Stimulated activated CD4-positive, alpha-beta T cell treated with anti-CD3 and anti-CD28 coated beads, Interleukin-1b, Interleukin-23, amount 100 ng/mL, for 1 hour (primary cell): Measurements from ENCODE around the gene USP14.
"Not testable (repeated sequence)": the region's sequence is repeated elsewhere in the genome, so short reads cannot be mapped to it uniquely, and the experiment has no call there.

ENCODE experiments used
- DNase-seq, 2 donors: peaks; one replicate each; pipeline ENCODE4 v3.0.0-alpha.2; 2020; ENCODE audit warnings: low read depth in 2 of 2

The USP14 gene

DNA sequence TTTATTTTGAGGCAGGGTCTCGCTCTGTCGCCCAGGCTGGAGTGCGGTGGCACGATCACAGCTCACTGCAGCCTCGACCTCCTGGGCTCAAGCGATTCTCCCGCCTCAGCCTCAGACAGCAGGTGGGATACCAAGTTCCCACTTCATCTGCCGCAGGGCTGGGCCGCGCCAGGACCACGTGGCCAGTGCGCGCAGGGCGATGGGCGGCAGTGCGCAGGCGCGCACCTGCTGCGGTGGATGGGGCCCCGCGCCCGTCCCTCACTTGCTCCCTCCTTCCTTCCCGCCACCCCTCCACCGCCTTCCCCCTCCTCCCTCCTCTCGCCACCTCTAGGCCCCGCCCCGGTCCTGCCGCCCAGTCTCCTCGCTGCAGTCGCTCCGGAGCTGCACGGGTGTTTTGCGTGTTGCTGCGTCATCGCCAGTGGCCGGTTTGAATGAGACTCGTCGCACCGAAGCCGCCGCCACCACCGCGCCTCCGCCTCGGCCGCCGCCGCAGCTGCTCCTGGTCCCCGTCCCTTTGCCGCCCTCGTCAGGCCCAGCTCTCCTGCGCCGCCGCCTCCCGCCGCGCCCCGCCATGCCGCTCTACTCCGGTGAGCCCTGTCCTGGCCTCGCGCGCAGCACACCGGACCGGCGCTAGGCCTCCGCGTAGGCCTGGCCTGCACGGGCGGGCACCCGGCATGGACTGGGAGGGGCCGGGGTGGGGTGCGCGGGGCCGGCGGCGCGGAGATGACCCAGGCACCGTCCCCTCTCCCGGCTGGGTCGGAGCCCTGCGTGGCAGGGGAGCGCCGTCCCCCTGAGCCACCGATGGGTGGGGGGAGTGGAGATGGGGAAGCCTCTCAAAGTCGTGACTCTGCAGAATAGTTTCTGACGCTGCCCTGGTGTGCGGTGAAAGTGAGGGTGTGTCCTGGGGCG is at the start of gene USP14:
Gene USP14 (plus strand): TSS at position 430 of the 909 bp plus-strand sequence. CDS start 142 bp downstream, at position 572.
- DNase-seq, result peak; percentile 90 to 94

DNA sequence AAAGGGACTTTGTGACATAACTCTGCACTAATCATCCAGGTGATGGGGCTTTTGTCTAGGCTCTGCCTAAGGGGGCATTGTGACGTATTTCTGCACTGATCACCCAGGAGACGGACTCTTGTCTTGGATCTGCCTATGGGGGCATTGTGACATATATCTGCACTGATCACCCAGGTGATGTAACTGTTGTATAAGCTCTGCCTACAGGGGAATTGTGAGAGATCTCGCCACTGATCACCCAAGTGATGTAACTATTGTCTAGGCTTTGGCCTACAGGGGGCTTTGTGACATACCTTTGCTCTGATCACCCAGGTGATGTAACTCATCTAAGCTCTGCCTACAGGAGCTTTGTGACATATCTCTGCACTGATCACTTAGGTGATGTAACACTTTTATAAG is 49.7 kb upstream of the USP14 start:
- DNase-seq, result not testable (repeated sequence)

DNA sequence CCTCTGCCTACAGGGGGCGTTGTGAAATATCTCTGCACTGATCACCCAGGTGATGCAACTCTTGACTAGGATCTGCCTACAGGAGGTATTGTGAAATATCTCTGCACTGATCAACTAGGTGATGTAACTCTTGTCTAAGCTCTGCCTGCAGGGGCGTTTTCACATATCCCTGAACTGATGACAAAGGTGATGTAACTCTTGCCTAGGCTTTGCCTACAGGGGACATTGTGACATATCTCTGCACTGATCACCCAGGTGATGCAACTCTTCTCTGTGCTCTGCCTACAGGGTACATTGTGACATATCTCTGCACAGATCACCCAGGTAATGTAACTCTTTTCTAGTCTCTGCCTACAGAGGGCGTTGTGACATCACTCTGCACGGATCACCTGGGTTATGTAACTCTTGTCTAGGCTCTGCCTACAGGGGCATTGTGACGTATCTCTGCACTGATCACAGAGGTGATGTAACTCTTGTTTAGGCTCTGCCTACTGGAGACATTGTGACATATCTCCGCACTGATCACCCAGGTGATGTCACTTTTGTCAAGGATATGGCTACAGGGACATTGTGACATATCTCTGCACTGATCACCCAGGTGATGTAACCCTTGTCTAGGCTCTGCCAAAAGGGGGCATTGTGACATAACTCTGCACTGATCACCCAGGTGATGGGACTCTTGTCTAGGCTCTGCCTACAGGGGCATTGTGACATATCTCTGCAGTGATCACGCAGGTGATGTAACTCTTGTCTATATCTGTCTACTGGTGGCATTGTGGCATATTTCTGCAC is 49.0 kb upstream of the USP14 start:
- DNase-seq, result not testable (repeated sequence)

DNA sequence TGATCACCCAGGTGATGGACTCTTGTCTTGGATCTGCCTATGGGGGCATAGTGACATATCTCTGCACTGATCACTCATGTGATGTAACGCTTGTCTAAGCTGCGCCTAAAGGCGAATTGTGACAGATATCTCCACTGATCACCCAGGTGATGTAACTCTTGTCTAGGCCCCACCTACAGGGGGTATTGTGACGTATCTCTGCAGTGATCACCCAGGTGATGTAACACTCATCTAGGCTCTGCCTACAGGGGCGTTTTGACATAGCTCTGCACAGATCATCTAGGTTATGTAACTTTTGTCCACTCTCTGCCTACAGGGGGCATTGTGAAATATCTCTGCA is 48.5 kb upstream of the USP14 start:
- DNase-seq, result not testable (repeated sequence)

DNA sequence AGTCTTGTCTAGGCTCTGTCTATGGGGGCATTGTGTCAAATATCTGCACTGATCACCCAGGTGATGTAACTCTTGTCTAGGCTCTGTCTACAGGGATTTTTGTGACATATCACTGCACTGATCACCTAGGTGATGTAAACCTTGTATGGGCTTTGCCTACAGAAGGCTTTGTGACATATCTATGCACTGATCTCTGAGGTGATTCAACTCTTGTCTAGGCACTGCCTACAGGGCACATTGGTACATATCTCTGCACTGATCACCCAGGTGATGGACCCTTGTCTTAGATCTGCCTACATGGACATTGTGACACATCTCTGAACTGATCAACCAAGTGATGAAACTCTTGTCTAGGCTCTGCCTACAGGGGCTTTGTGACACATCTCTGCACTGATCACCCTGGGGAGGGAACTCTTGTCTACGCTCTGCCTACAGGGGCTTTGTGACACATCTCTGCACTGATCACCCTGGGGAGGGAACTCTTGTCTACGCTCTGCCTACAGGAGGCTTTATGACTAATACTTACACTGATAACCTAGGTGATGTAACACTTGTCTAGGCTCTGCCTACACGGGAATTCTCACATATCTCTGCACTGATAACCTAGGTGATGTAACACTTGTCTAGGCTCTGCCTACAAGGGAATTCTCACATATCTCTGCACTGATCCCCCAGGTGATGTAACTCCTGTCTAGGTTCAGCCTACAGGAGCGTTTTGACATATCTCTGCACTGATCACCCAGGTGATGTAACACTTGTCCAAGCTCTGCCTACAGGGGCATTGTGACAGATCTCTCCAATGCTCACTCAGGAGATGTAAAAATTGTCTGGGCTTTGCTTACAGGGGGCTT is 47.8 kb upstream of the USP14 start:
- not testable (repeated sequence) for DNase-seq

GRCh38 chr18:111306-112014 is 46.9 kb upstream of the USP14 start:
- peak; percentile 30 to 43 for DNase-seq

DNA sequence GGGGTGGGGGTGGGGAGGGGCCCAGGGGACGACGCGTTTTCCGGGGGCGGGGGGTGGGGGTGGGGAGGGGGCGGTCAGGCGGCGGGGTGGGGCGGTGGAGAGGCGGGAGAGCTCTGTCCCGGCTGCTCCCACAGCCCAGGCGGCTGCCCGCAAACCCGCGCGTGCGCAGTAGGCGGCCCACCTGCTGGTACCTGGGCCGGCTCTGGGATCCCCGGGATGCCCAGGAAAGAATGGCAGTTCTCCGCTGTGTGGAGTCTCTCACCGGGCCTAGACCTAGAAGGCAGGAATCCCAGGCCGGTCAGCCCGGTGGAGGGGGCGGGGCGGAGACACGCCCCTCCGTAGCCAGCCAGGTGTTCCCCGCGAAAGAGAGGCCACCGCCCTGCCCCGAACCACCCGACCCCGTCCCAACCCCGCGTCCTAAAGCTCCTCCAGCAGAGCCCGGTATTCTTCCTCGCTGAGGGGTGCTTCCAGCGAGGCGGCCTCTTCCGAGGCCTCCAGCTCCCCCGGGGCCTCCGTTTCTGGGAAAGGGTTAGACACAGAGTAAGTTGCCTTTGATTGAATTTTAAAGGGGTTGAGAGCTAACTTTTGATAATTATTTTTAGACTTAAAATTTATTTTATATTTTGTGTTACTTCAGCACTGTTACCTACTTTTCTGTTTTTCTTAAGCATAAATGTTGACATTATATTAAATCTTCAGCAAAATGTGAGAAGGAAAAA is 46.2 kb upstream of the USP14 start:
- DNase-seq, result not testable (repeated sequence)

DNA sequence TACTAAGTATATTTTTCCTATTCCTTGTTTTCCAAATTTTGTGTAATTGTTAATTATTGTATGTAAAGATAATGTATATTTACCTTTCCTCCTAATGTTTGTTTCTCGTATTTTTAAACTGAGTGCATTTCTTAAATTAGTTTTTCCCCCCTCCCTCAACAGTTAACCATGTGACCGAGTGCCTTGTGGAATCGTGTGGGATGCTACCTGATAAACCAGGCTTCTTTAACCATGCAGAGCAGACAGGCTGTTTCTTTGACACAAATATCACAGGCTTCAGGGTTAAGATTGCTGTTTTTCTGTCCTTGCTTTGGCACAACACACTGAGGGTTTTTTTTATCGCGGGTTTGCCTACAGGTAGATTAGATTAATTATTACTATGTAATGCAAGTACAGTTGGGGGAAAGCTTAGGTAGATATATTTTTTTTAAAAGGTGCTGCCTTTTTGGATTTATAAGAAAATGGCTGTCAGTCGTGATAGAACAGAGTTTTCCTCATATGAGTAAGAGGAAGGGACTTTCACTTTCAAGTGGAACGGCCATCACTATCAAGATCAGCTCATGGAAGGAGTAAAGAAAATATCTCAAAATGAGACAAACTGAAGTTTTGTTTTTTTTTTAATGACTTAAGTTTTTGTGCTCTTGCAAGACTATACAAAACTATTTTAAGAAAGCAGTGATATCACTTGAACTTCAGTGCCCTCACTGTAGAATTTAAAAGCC is 37.7 kb upstream of the USP14 start:
- DNase-seq, result not testable (repeated sequence)

GRCh38 chr18:135045-135444 is 23.3 kb upstream of the USP14 start:
- no peak for DNase-seq

GRCh38 chr18:136433-136832 is 21.9 kb upstream of the USP14 start:
- DNase-seq, result no peak

- DNase-seq, result no peak
Observed at GRCh38 chr18:137327-137726, 21.0 kb upstream of the USP14 start.

GRCh38 chr18:140670-141266 is 17.6 kb upstream of the USP14 start:
- DNase-seq, result no peak

DNA sequence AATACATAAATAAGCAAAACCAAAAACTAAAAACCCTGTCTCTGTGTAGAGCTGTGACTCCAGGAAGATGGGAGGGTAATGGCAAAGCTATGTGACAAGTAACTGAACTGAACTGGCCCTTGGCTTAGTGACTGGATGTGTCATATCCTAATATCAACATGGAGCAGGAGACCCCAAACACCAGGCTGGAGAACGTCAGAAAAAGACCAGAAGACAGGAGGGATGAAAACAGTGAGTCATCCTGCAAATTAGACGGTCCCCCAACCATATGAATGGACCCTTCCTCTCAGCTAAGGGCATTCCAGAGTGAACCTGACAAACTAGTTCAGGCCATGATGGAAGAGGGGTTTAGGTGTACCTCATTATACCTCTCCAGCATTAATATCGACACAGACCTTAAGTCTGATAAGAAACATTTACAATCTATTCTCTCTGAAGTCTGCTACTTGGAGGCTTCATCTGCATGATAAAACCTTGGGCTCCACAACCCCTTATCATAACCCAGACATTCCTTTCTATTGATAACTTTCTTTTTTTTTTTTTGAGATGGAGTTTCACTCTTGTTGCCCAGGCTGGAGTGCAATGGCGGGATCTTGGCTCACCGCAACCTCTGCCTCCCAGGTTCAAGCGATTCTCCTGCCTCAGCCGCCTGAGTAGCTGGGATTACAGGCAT is 15.6 kb upstream of the USP14 start:
- DNase-seq, result not testable (repeated sequence)

- DNase-seq, result no peak
Observed at GRCh38 chr18:148841-149240, 9.5 kb upstream of the USP14 start.

DNA sequence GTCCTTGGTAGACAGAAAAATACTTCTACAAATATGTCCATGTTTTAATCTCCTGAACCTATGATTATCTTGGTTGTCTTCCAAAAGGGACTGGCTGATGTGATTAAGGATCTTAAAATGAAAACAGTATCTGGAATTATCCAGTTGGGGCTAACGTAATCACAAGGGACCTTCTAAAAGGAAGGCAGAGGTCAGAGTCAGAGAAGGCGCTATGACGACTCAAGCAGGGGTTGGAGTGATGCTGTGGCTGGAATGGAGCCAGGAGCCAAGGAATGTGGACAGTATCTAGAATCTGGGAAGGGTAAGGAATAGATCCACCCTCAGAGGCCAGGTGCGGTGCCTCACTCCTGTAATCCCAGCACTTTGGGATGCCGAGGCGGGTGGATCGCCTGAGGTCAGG is 4.2 kb upstream of the USP14 start:
- no peak for DNase-seq

GRCh38 chr18:155688-156087 is 2.7 kb upstream of the USP14 start:
- DNase-seq, result no peak

DNA sequence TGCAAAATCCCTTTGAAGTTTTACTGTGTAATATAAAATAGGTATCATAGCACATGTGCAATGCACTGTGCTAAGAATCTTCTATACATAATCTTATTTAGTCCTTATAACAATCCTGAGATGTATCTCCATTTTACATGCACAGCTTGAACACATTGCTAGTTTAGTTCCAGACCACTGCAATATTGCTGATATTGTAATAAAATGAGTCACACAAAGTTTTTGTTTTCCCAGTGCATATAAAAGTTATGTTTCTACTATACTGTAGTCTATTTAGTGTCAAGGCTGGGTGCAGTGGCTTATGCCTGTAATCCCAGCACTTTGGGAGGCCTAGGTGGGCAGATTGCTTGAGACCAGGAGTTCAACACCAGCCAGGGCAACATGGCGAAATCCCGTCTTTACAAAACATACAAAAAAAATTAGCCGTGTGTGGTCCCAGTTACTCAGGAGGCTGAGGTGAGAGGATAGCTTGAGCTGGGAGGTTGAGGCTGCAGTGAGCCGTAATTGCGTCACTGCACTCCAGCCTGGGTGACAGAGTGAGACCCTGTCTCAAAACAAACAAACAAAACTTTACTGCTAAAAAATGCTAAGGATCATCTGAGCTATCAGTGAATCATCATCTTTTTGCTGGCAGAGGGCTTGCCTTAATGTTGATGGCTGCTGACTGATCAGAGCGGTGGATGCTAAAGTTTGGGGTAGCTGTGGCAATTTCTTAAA is 1.7 kb upstream of the USP14 start:
- no peak for DNase-seq

DNA sequence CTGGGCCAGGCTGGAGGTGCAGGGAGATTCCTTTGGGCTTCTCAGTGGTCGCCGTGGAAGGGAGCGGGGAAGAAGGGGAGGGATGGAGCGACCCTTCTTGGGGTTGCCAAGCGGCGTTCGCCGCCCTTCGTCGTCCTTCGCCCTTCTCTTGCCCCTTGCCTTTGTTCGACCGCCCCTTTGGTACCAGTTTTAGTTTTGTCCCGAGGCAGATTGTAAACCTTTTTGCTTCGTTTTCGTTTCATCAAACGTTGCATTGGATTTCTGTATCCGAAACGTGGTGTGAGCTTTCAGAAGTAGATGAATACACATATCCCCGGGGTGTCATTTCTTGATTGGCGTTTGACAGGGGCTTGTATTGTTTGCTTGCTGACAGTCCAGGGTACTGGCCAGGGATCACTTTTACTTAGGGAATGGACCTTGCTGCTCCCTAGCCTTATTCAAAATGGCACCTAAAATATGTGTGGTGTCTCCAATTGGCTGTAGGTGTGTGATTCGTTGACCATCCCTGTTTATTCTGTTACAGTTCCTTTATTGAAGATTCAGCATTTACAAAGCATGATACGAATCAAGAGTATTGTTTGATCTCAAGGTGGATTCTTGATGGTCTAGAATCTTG is 788 bp downstream of the USP14 start:
- no peak for DNase-seq
